ENCODE results near the gene CDRT4. TPM values are rescaled to one million over a fixed set of nuclear protein-coding genes. Genes with fewer than 3 reads are reported as not detected.

CDRT4 gene
- polyA plus RNA-seq, 1 of the 3 experiments (the other 2 are of a cell fraction), result 4.6 TPM

DNA sequence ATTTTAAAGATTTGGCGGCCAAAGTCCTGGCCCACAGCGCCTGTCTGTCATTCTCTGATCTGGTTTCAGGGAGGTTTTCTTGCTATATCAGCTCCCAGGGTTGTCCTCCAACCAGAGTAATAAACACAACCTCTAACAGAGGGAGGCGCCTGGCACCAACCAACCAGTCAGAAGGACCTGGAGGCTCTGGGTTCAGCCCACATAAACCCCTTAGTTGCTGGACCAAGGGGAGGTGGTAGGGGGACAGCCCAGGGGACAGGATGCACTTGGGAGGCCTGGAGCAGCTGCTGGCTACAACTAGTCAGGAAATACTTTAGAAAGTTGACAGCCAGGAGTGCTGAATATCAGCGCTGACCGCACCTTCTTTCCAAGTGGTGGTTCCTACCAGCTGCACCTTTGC is 41.7 kb upstream of the CDRT4 start:
- Histone ChIP-seq H3K9ac (no peak overlapping the region), H3K36me3 (replicated peaks in 1 of 2; ENCODE audit: control insufficient read depth in 1 of 2, insufficient read depth in 2 of 2, low read length in 1 of 2) (peaks cover 14 to 18% of the 10 kb centered on the region in 2 experiments), H3K9me3 (no peaks in the 10 kb centered on the region), H3K9me2 (no peaks in the 10 kb centered on the region), H4K20me1 (ENCODE audit: insufficient read depth) (no peaks in the 10 kb centered on the region), H3K4me1 (ENCODE audit: control insufficient read depth in 1 of 2, insufficient read depth in 2 of 2, low read depth in 1 of 2, low read length in 1 of 2) (0 out of 4 replicates have a peak, but pooled peaks cover 0 to 6% of the 10 kb centered on the region in 2 experiments), H3K4me3 (ENCODE audit: low read depth in 2 of 2, low read length in 1 of 2) (no peak overlapping the region), H3K4me2 (no peak overlapping the region), H3K79me2 (ENCODE audit: insufficient read depth) (peaks cover 6% of the 10 kb centered on the region; the same call in 1 of the 2 replicates), H2AFZ (ENCODE audit: low read depth) (no peak overlapping the region), H3K27me3 (ENCODE audit: insufficient read depth) (no peaks in the 10 kb centered on the region), H3F3A (replicated peaks; ENCODE audit: insufficient read depth) (peaks cover 7% of the 10 kb centered on the region), H3K27ac (ENCODE audit: low read depth in 2 of 2, low read length in 1 of 2) (no peak overlapping the region)
- TF ChIP-seq TAF1 (IDR thresholded peaks at IDR 0.05; ENCODE audit: borderline replicate concordance, low read depth, low read length), result no peak
- no peak for TF ChIP-seq SMC3 (IDR thresholded peaks at IDR 0.05; ENCODE audit: low read depth, low read length)
- no peak for TF ChIP-seq EP300 (IDR thresholded peaks at IDR 0.05; ENCODE audit: borderline replicate concordance in 1 of 2, low read depth in 1 of 2, low read length in 1 of 2)
- no peak for TF ChIP-seq EZH2phosphoT487 (IDR thresholded peaks at IDR 0.05; ENCODE audit: borderline replicate concordance, low read depth)
- TF ChIP-seq, protein P1, sequence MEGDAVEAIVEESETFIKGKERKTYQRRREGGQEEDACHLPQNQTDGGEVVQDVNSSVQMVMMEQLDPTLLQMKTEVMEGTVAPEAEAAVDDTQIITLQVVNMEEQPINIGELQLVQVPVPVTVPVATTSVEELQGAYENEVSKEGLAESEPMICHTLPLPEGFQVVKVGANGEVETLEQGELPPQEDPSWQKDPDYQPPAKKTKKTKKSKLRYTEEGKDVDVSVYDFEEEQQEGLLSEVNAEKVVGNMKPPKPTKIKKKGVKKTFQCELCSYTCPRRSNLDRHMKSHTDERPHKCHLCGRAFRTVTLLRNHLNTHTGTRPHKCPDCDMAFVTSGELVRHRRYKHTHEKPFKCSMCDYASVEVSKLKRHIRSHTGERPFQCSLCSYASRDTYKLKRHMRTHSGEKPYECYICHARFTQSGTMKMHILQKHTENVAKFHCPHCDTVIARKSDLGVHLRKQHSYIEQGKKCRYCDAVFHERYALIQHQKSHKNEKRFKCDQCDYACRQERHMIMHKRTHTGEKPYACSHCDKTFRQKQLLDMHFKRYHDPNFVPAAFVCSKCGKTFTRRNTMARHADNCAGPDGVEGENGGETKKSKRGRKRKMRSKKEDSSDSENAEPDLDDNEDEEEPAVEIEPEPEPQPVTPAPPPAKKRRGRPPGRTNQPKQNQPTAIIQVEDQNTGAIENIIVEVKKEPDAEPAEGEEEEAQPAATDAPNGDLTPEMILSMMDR (IDR thresholded peaks at IDR 0.05), result no peak
- TF ChIP-seq ELF1 (IDR thresholded peaks at IDR 0.05), result no peak
- no peak for TF ChIP-seq RXRA (IDR thresholded peaks at IDR 0.05; ENCODE audit: borderline replicate concordance, low read depth)
- TF ChIP-seq, protein P2, sequence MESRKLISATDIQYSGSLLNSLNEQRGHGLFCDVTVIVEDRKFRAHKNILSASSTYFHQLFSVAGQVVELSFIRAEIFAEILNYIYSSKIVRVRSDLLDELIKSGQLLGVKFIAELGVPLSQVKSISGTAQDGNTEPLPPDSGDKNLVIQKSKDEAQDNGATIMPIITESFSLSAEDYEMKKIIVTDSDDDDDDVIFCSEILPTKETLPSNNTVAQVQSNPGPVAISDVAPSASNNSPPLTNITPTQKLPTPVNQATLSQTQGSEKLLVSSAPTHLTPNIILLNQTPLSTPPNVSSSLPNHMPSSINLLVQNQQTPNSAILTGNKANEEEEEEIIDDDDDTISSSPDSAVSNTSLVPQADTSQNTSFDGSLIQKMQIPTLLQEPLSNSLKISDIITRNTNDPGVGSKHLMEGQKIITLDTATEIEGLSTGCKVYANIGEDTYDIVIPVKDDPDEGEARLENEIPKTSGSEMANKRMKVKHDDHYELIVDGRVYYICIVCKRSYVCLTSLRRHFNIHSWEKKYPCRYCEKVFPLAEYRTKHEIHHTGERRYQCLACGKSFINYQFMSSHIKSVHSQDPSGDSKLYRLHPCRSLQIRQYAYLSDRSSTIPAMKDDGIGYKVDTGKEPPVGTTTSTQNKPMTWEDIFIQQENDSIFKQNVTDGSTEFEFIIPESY (IDR thresholded peaks at IDR 0.05; ENCODE audit: borderline replicate concordance, low read depth), result no peak
- no peak for TF ChIP-seq TEAD4 (IDR thresholded peaks at IDR 0.05; ENCODE audit: borderline replicate concordance, insufficient read depth)
- TF ChIP-seq, protein P3, sequence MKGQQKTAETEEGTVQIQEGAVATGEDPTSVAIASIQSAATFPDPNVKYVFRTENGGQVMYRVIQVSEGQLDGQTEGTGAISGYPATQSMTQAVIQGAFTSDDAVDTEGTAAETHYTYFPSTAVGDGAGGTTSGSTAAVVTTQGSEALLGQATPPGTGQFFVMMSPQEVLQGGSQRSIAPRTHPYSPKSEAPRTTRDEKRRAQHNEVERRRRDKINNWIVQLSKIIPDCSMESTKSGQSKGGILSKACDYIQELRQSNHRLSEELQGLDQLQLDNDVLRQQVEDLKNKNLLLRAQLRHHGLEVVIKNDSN (IDR thresholded peaks at IDR 0.05; ENCODE audit: borderline replicate concordance, low read depth), result no peak
- TF ChIP-seq FOSL2 (IDR thresholded peaks at IDR 0.05; ENCODE audit: borderline replicate concordance, low read depth), result no peak
- no peak for TF ChIP-seq FOXJ3 (CRISPR knock-in tag; IDR thresholded peaks at IDR 0.05)
- TF ChIP-seq NRF1 (IDR thresholded peaks at IDR 0.05; ENCODE audit: low read depth, low read length), result no peak
- no peak for TF ChIP-seq POLR2AphosphoS5 (IDR thresholded peaks at IDR 0.05; ENCODE audit: low read depth, low read length)
- TF ChIP-seq, protein P4, sequence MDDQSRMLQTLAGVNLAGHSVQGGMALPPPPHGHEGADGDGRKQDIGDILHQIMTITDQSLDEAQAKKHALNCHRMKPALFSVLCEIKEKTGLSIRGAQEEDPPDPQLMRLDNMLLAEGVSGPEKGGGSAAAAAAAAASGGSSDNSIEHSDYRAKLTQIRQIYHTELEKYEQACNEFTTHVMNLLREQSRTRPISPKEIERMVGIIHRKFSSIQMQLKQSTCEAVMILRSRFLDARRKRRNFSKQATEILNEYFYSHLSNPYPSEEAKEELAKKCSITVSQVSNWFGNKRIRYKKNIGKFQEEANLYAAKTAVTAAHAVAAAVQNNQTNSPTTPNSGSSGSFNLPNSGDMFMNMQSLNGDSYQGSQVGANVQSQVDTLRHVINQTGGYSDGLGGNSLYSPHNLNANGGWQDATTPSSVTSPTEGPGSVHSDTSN (IDR thresholded peaks at IDR 0.05), result no peak
- TF ChIP-seq CHD2 (IDR thresholded peaks at IDR 0.05; ENCODE audit: low read length, partially characterized antibody), result no peak
- no peak for TF ChIP-seq MXI1 (IDR thresholded peaks at IDR 0.05; ENCODE audit: low read depth, low read length)
- ChIA-PET POLR2A (no interaction called here), CTCF (interaction anchor here (20.1 kb wide), 1 partner anchor 247 kb away, joined by 359 read pairs; the partner anchor contains the start of gene PMP22)
- WGBS (ENCODE audit: low lambda C conversion rate), result 91% methylated on average over 5 of the region's 5 CpGs
- DNase-seq, result no peak

Data from SK-N-SH (cell line).